Spleen (tissue), 7 donors: ENCODE measurements around the gene BTN1A1.

Experiments
- POLR2A ChIP-seq, 3 donors: fragments of 450-650 bp; IDR thresholded peaks; one replicate each; pipeline ENCODE4 v1.5.1; 2017; ENCODE audit warnings: antibody characterized with exemption in 3 of 3, mild to moderate bottlenecking in 1 of 3
- POLR2AphosphoS5 ChIP-seq, 3 donors: sonication (generic); formaldehyde crosslinking; IDR thresholded peaks; one replicate each; pipeline ENCODE4 v1.5.1; 2017; ENCODE audit warnings: antibody characterized with exemption in 3 of 3
- TF ChIP-seq, protein P1 (sequence below), 11 experiments: fragments of 200-600 bp in 7 of 11; fragments of 450-650 bp in 4 of 11; sonication (generic) in 4 of 11; IDR thresholded peaks in 8 of 11; conservative IDR thresholded peaks in 3 of 11; 1 replicate in 7 of 11; 2 replicates in 4 of 11; pipeline versions ENCODE4 v1.4.0 to v1.8.0; 2016 to 2021; ENCODE audit warnings: antibody characterized with exemption in 11 of 11, inconsistent platforms in 4 of 11, mild to moderate bottlenecking in 1 of 11
- donor health status: DM: no; HTN: no; CAD: no; lungs with moderate emphysema.
- donor health status: DM: no; HTN: no; CAD: no.
- donor health status: DM: no; HTN: no; CAD: no.

DNA sequence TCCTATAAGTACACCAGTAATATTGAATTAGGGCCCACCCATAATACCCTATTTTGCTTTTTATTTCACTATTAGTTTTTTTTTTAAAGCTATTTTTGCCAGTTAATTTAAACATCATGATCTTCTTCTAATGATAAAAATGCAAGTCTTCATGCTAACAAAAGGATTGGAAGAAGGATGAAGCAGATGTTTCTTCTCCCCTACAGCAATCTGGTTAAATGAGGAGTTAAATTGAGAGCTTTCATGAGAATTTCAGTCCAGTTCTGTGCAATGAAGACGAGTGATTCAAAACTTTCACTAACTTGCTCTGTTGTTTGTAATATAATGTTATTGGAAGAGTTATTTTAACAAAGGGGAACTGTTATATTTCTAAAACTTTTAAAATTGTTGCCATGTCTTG lies 41.5 kb downstream of the BTN1A1 start:
- TF ChIP-seq, protein P1, sequence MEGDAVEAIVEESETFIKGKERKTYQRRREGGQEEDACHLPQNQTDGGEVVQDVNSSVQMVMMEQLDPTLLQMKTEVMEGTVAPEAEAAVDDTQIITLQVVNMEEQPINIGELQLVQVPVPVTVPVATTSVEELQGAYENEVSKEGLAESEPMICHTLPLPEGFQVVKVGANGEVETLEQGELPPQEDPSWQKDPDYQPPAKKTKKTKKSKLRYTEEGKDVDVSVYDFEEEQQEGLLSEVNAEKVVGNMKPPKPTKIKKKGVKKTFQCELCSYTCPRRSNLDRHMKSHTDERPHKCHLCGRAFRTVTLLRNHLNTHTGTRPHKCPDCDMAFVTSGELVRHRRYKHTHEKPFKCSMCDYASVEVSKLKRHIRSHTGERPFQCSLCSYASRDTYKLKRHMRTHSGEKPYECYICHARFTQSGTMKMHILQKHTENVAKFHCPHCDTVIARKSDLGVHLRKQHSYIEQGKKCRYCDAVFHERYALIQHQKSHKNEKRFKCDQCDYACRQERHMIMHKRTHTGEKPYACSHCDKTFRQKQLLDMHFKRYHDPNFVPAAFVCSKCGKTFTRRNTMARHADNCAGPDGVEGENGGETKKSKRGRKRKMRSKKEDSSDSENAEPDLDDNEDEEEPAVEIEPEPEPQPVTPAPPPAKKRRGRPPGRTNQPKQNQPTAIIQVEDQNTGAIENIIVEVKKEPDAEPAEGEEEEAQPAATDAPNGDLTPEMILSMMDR (IDR thresholded peaks at IDR 0.05 in 8 of 11, conservative IDR thresholded peaks at IDR 0.05 in 3 of 11), result no peak
- no peak for TF ChIP-seq POLR2AphosphoS5 (IDR thresholded peaks at IDR 0.05)
- no peak for TF ChIP-seq POLR2A (IDR thresholded peaks at IDR 0.05)
